ENCODE measurements around the gene KLLN. TPM values are rescaled to one million over a fixed set of nuclear protein-coding genes. Genes with fewer than 3 reads are reported as not detected.

Gene KLLN
- total RNA-seq, 1 experiment from 2014 or later = 0.15 TPM

DNA sequence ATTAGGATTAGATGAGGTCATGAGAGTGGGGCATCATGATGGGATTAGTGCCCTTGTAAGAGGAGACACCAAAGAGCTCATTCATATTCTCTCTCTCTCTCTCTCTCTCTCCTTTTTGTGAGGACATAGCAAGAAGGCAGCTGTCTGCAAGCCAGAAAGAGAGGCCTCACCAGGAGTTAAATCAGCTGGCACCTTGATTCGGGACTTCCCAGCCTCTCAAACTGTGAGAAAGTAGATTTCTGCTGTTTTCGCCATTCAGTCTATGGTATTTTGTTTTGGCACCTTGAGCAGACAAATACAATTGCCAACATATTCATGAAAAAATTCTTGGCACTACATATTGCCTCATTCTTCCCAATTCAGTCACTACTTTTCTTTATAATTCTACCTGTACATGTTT, 24.7 kb downstream of the KLLN start:
- CTCF ChIA-PET = no interaction called here
- H3F3A ChIP-seq (ENCODE audit: low read length, unreplicated experiment) = no peaks in the 10 kb centered on the region

DNA sequence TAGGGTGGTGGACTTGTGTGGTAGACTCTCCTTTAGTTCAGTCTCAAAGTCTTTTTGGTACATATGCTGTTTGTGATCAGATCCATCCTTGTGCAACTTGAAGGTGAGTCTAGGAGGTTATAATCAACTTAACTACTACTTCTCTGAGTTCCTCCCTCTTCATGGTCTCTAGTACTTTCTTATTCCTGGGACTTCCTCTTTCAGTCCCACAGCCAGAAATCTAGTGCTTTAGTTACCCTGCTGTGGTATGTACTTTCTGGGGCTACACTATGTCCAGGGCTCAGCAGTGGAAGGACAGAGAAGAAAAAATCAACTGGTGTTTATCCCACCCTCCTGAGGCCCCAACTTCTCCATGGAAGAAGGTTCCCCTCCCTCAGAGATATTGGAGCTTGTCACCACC, 25.9 kb downstream of the KLLN start:
- Histone ChIP-seq H3K9me3 (ENCODE audit: low read length) (no peaks in the 10 kb centered on the region), H4K20me1 (ENCODE audit: low read length) (no peaks in the 10 kb centered on the region), H3F3A (ENCODE audit: low read length, unreplicated experiment) (no peaks in the 10 kb centered on the region), H3K79me2 (ENCODE audit: low read length) (no peaks in the 10 kb centered on the region), H2AFZ (ENCODE audit: low read length) (no peak overlapping the region), H3K4me3 (ENCODE audit: low read length) (no peak overlapping the region), H3K4me1 (ENCODE audit: insufficient read depth, low read length) (peaks cover 8% of the 10 kb centered on the region), H3K9me2 (replicated peaks; ENCODE audit: low read length) (no peaks in the 10 kb centered on the region), H3K27me3 (ENCODE audit: low read length) (no peaks in the 10 kb centered on the region), H3K4me2 (ENCODE audit: low read length) (no peak overlapping the region), H3K9ac (ENCODE audit: low read length) (no peak overlapping the region), H3K36me3 (ENCODE audit: low read depth, low read length) (no peaks in the 10 kb centered on the region), H3K27ac (ENCODE audit: low read length) (no peak overlapping the region)
- BruUV-seq (replicated peaks) = no TSS peak
- ATAC-seq (no peak), DNase-seq (no peak)
- intact Hi-C loops (cut with micrococcal nuclease) = no loop called here
- CTCF ChIA-PET = no interaction called here
- POLR2A ChIA-PET (ENCODE audit: unreplicated experiment) = no interaction called here
- TF ChIP-seq EZH2 (IDR thresholded peaks at IDR 0.05; ENCODE audit: low read length, unreplicated experiment) (no peak), EZH2phosphoT487 (IDR thresholded peaks at IDR 0.05; ENCODE audit: borderline replicate concordance, low read length) (no peak)
- TF ChIP-seq, protein P1, sequence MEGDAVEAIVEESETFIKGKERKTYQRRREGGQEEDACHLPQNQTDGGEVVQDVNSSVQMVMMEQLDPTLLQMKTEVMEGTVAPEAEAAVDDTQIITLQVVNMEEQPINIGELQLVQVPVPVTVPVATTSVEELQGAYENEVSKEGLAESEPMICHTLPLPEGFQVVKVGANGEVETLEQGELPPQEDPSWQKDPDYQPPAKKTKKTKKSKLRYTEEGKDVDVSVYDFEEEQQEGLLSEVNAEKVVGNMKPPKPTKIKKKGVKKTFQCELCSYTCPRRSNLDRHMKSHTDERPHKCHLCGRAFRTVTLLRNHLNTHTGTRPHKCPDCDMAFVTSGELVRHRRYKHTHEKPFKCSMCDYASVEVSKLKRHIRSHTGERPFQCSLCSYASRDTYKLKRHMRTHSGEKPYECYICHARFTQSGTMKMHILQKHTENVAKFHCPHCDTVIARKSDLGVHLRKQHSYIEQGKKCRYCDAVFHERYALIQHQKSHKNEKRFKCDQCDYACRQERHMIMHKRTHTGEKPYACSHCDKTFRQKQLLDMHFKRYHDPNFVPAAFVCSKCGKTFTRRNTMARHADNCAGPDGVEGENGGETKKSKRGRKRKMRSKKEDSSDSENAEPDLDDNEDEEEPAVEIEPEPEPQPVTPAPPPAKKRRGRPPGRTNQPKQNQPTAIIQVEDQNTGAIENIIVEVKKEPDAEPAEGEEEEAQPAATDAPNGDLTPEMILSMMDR (conservative IDR thresholded peaks at IDR 0.05; ENCODE audit: low read depth, low read length) = no peak

More for the DNA sequence above, 24.7 kb downstream of the KLLN start:
- Histone ChIP-seq H3K27ac (ENCODE audit: low read length) (no peak overlapping the region), H3K36me3 (ENCODE audit: low read depth, low read length) (no peaks in the 10 kb centered on the region), H3K4me2 (ENCODE audit: low read length) (no peak overlapping the region), H3K4me3 (ENCODE audit: low read length) (no peak overlapping the region), H3K79me2 (ENCODE audit: low read length) (no peaks in the 10 kb centered on the region), H4K20me1 (ENCODE audit: low read length) (no peaks in the 10 kb centered on the region), H3K4me1 (ENCODE audit: insufficient read depth, low read length) (peaks cover 16% of the 10 kb centered on the region), H3K9me3 (ENCODE audit: low read length) (no peaks in the 10 kb centered on the region), H2AFZ (ENCODE audit: low read length) (no peak overlapping the region), H3K9me2 (replicated peaks; ENCODE audit: low read length) (no peaks in the 10 kb centered on the region), H3K27me3 (ENCODE audit: low read length) (no peaks in the 10 kb centered on the region), H3K9ac (ENCODE audit: low read length) (no peak overlapping the region)
- ATAC-seq (no peak), DNase-seq (no peak)
- POLR2A ChIA-PET (ENCODE audit: unreplicated experiment) = no interaction called here
- intact Hi-C loops (cut with micrococcal nuclease) = no loop called here
- TF ChIP-seq, protein P1 (conservative IDR thresholded peaks at IDR 0.05; ENCODE audit: low read depth, low read length) = no peak
- TF ChIP-seq EZH2 (IDR thresholded peaks at IDR 0.05; ENCODE audit: low read length, unreplicated experiment) = no peak
- no peak for TF ChIP-seq EZH2phosphoT487 (IDR thresholded peaks at IDR 0.05; ENCODE audit: borderline replicate concordance, low read length)
- BruUV-seq (replicated peaks) = no TSS peak

DNA sequence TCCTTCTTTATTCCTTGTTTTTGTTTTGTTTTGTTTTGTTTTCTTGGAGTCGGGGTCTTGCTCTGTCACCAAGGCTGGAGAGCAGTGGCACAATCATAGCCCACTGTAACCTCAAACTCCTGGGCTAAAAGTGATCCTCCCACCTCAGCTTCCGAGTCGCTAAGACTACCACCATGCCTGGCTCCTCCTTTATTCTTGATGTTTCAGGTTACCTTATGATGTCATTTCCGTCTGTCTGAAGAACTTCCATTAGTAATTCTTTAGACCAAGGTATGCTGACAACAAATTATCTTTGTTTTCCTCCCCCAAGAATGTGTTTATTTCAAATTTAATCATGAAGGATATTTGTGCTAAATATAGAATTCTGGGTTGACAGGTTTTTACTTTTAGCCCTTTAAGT, 27.2 kb downstream of the KLLN start:
- TF ChIP-seq, protein P1 (conservative IDR thresholded peaks at IDR 0.05; ENCODE audit: low read depth, low read length) = no peak
- no peak for TF ChIP-seq EZH2phosphoT487 (IDR thresholded peaks at IDR 0.05; ENCODE audit: borderline replicate concordance, low read length)
- TF ChIP-seq EZH2 (IDR thresholded peaks at IDR 0.05; ENCODE audit: low read length, unreplicated experiment) = no peak
- DNase-seq (no peak), ATAC-seq (no peak)
- no TSS peak for BruUV-seq (replicated peaks)
- Histone ChIP-seq H3K9me3 (ENCODE audit: low read length) (no peaks in the 10 kb centered on the region), H4K20me1 (ENCODE audit: low read length) (no peaks in the 10 kb centered on the region), H3K79me2 (ENCODE audit: low read length) (no peaks in the 10 kb centered on the region), H3K27ac (ENCODE audit: low read length) (no peak overlapping the region), H3K9ac (ENCODE audit: low read length) (no peak overlapping the region), H2AFZ (ENCODE audit: low read length) (no peak overlapping the region), H3F3A (ENCODE audit: low read length, unreplicated experiment) (no peaks in the 10 kb centered on the region), H3K4me1 (ENCODE audit: insufficient read depth, low read length) (no peaks in the 10 kb centered on the region; the same call in 1 of the 2 replicates), H3K27me3 (ENCODE audit: low read length) (no peaks in the 10 kb centered on the region), H3K36me3 (ENCODE audit: low read depth, low read length) (no peaks in the 10 kb centered on the region), H3K9me2 (replicated peaks; ENCODE audit: low read length) (no peaks in the 10 kb centered on the region), H3K4me2 (ENCODE audit: low read length) (no peak overlapping the region), H3K4me3 (ENCODE audit: low read length) (no peak overlapping the region)
- CTCF ChIA-PET = no interaction called here
- POLR2A ChIA-PET (ENCODE audit: unreplicated experiment) = no interaction called here
- intact Hi-C loops (cut with micrococcal nuclease) = no loop called here

All from PC-3 (cell line).